ENCODE data around the gene CCNG2. TPM values are rescaled to one million over a fixed set of nuclear protein-coding genes. Genes with fewer than 3 reads are reported as not detected.
A peak's percentile ranks its signal among the peaks of the same experiment; 100 is the strongest.

Gene CCNG2
- total and polyA plus RNA-seq, 10 donors, result 20.2 to 106 (median 58.0) TPM

- peaks cover 10 to 65% (median 47%) of the 10 kb centered on the region in 6 donors for H3K4me1 ChIP-seq
- WGBS, 5 donors, result 38 to 71% (median 60%) methylated on average over 1 of the region's 1 CpG
- H3K27ac ChIP-seq, result peak overlapping the region in 5 of 8 donors; percentile 0 to 92 (median 46)
- TF ChIP-seq, protein P1, sequence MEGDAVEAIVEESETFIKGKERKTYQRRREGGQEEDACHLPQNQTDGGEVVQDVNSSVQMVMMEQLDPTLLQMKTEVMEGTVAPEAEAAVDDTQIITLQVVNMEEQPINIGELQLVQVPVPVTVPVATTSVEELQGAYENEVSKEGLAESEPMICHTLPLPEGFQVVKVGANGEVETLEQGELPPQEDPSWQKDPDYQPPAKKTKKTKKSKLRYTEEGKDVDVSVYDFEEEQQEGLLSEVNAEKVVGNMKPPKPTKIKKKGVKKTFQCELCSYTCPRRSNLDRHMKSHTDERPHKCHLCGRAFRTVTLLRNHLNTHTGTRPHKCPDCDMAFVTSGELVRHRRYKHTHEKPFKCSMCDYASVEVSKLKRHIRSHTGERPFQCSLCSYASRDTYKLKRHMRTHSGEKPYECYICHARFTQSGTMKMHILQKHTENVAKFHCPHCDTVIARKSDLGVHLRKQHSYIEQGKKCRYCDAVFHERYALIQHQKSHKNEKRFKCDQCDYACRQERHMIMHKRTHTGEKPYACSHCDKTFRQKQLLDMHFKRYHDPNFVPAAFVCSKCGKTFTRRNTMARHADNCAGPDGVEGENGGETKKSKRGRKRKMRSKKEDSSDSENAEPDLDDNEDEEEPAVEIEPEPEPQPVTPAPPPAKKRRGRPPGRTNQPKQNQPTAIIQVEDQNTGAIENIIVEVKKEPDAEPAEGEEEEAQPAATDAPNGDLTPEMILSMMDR (IDR thresholded peaks at IDR 0.05 in 8 of 11, conservative IDR thresholded peaks at IDR 0.05 in 3 of 11), result no peak
- TF ChIP-seq POLR2AphosphoS5 (IDR thresholded peaks at IDR 0.05) (no peak), POLR2A (IDR thresholded peaks at IDR 0.05) (no peak)
- DNase-seq, result no peak
- H3K4me3 ChIP-seq, result no peak overlapping the region
- intact Hi-C loops (cut with DNase I; ENCODE audit: low total_unique reads), result no loop called here
- no peaks in the 10 kb centered on the region for H3K27me3 ChIP-seq (replicated peaks in 1 of 7)
- no peaks in the 10 kb centered on the region for H3K9me3 ChIP-seq
- H3K36me3 ChIP-seq, result no peaks in the 10 kb centered on the region
These were observed 33.6 kb upstream of the CCNG2 start for GRCh38 chr4:77123411-77123810.

- 39 to 82% (median 56%) methylated on average over 3 of the region's 3 CpGs for WGBS, 5 donors
These were observed 32.4 kb upstream of the CCNG2 start for GRCh38 chr4:77124576-77124975.

DNA sequence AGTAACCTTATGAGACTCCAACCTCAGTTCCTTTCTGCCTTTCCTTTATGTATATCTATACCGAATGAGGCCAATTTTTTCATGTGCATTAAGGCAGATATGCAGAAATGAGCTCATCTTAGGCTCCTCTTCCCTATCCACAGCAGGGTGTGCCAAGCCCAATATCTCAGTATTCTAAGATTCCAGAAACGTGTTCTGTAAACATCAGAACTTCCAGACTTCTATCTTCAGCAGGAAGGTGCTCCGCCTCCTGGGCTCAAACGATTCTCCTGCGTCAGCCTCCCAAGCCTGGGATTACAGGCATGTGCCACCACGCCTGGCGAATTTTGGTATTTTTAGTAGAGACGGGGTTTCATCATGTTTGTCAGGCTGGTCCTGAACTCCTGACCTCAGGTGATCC, 31.0 kb upstream of the CCNG2 start:
- DNase-seq, result no peak
- intact Hi-C loops (cut with DNase I; ENCODE audit: low total_unique reads), result no loop called here
- Histone ChIP-seq H3K9me3 (no peaks in the 10 kb centered on the region), H3K4me3 (no peak overlapping the region), H3K36me3 (no peaks in the 10 kb centered on the region), H3K27me3 (replicated peaks in 1 of 7) (no peaks in the 10 kb centered on the region), H3K4me1 (peaks cover 10 to 70% (median 49%) of the 10 kb centered on the region in 6 donors), H3K27ac (peak overlapping the region in 7 of 8 donors; percentile 67 to 92 (median 83))
- 80 to 90% (median 83%) methylated on average over 8 of the region's 8 CpGs for WGBS, 5 donors
- no peak for TF ChIP-seq POLR2A (IDR thresholded peaks at IDR 0.05)
- no peak for TF ChIP-seq POLR2AphosphoS5 (IDR thresholded peaks at IDR 0.05)
- TF ChIP-seq, protein P1 (IDR thresholded peaks at IDR 0.05 in 8 of 11, conservative IDR thresholded peaks at IDR 0.05 in 3 of 11), result no peak

More at GRCh38 chr4:77124576-77124975, 32.4 kb upstream of the CCNG2 start:
- Histone ChIP-seq H3K9me3 (no peaks in the 10 kb centered on the region), H3K36me3 (no peaks in the 10 kb centered on the region), H3K27ac (peak overlapping the region in 3 of 8 donors; percentile 46 to 92 (median 49)), H3K4me1 (peaks cover 10 to 70% (median 49%) of the 10 kb centered on the region in 6 donors), H3K4me3 (no peak overlapping the region), H3K27me3 (replicated peaks in 1 of 7) (no peaks in the 10 kb centered on the region)
- DNase-seq, result no peak
- TF ChIP-seq POLR2A (IDR thresholded peaks at IDR 0.05) (no peak), POLR2AphosphoS5 (IDR thresholded peaks at IDR 0.05) (no peak)
- TF ChIP-seq, protein P1 (IDR thresholded peaks at IDR 0.05 in 8 of 11, conservative IDR thresholded peaks at IDR 0.05 in 3 of 11), result no peak
- intact Hi-C loops (cut with DNase I; ENCODE audit: low total_unique reads), result no loop called here

- Histone ChIP-seq H3K27me3 (replicated peaks in 1 of 7) (no peaks in the 10 kb centered on the region), H3K9me3 (no peaks in the 10 kb centered on the region), H3K36me3 (no peaks in the 10 kb centered on the region), H3K4me3 (peak overlapping the region in 1 of 8 donors; percentile 42), H3K4me1 (peaks cover 10 to 70% (median 49%) of the 10 kb centered on the region in 6 donors), H3K27ac (peak overlapping the region; percentile 61 to 92 (median 82))
- TF ChIP-seq POLR2AphosphoS5 (IDR thresholded peaks at IDR 0.05) (no peak), POLR2A (IDR thresholded peaks at IDR 0.05) (no peak)
- TF ChIP-seq, protein P1 (IDR thresholded peaks at IDR 0.05 in 8 of 11, conservative IDR thresholded peaks at IDR 0.05 in 3 of 11), result no peak
- DNase-seq, result no peak
- intact Hi-C loops (cut with DNase I; ENCODE audit: low total_unique reads), result no loop called here
- 45 to 70% (median 56%) methylated on average over 2 of the region's 2 CpGs for WGBS, 5 donors
These were observed 30.2 kb upstream of the CCNG2 start for GRCh38 chr4:77126809-77127208.
